ENCODE data around the gene ZDHHC24.

GRCh38 chr11:66479394-66480116 is 66.3 kb downstream of the ZDHHC24 start:
- TF ChIP-seq GATA3 (IDR thresholded peaks at IDR 0.05; ENCODE audit: low read depth, low read length): no peak
- no peak for TF ChIP-seq GATA2 (IDR thresholded peaks at IDR 0.05; ENCODE audit: low read depth, low read length)
